DMS53 treated with DMSO at 0.1 percent for 48 hours (cell line): ENCODE data around the gene TCERG1L.

ENCODE experiments used
- DNase-seq: peaks from one replicate; lab custom pipeline; 2025; ENCODE audit not compliant: unreplicated experiment; lab: John Stamatoyannopoulos, UW

The TCERG1L gene

GRCh38 chr10:131316321-131317075 is 5.0 kb upstream of the TCERG1L start:
- no peak for DNase-seq

- no peak for DNase-seq
Measured at GRCh38 chr10:131315344-131315743, 3.8 kb upstream of the TCERG1L start.

GRCh38 chr10:131314799-131315198 is 3.3 kb upstream of the TCERG1L start:
- no peak for DNase-seq

- DNase-seq, result no peak
Measured at GRCh38 chr10:131314148-131314547, 2.6 kb upstream of the TCERG1L start.

- no peak for DNase-seq
Measured at GRCh38 chr10:131313377-131313776, 1.9 kb upstream of the TCERG1L start.

GRCh38 chr10:131312478-131312836 is 936 bp upstream of the TCERG1L start:
- DNase-seq, result no peak

GRCh38 chr10:131311402-131311660 is 190 bp downstream of the TCERG1L start:
- no peak for DNase-seq

GRCh38 chr10:131310551-131311401 is 745 bp downstream of the TCERG1L start:
- no peak for DNase-seq

- DNase-seq, result no peak
Measured at GRCh38 chr10:131310142-131310541, 1.4 kb downstream of the TCERG1L start.

GRCh38 chr10:131300508-131300907 is 11.0 kb downstream of the TCERG1L start:
- no peak for DNase-seq

- DNase-seq, result no peak
Measured at GRCh38 chr10:131290781-131291180, 20.7 kb downstream of the TCERG1L start.

GRCh38 chr10:131288648-131289047 is 22.9 kb downstream of the TCERG1L start:
- DNase-seq, result no peak

- DNase-seq, result no peak
Measured at GRCh38 chr10:131282961-131283360, 28.6 kb downstream of the TCERG1L start.

GRCh38 chr10:131280101-131280500 is 31.4 kb downstream of the TCERG1L start:
- no peak for DNase-seq

GRCh38 chr10:131279516-131279915 is 32.0 kb downstream of the TCERG1L start:
- DNase-seq, result no peak

- DNase-seq, result no peak
Measured at GRCh38 chr10:131277969-131278368, 33.6 kb downstream of the TCERG1L start.

GRCh38 chr10:131277278-131277677 is 34.2 kb downstream of the TCERG1L start:
- DNase-seq, result no peak

GRCh38 chr10:131275691-131276090 is 35.8 kb downstream of the TCERG1L start:
- DNase-seq, result no peak

- DNase-seq, result no peak
Measured at GRCh38 chr10:131274883-131275282, 36.6 kb downstream of the TCERG1L start.

- no peak for DNase-seq
Measured at GRCh38 chr10:131274133-131274880, 37.2 kb downstream of the TCERG1L start.

GRCh38 chr10:131273476-131273875 is 38.0 kb downstream of the TCERG1L start:
- no peak for DNase-seq

- DNase-seq, result no peak
Measured at GRCh38 chr10:131272897-131273451, 38.5 kb downstream of the TCERG1L start.
